HEK293T (cell line): ENCODE data around the gene RTN4IP1.

ENCODE experiments used
- CTCF ChIA-PET: fragments of 350-600 bp; formaldehyde crosslinking; extraction: SDS; loops from one replicate; lab custom pipeline; 2021; ENCODE audit warnings: antibody characterized with exemption, inconsistent platforms; lab: Yijun Ruan, JAX
- POLR2A ChIA-PET: fragments of 350-600 bp; formaldehyde crosslinking; extraction: SDS; loops from one replicate; lab custom pipeline; 2020; ENCODE audit warnings: antibody characterized with exemption, inconsistent platforms; lab: Yijun Ruan, JAX
- DNase-seq: peaks from one replicate; pipeline ENCODE4 v3.0.0; 2012; ENCODE audit warnings: mixed read lengths; ENCODE audit errors: extremely low spot score
- ARNT ChIP-seq: fragments of 450-650 bp; IDR thresholded peaks from 2 replicates; pipeline ENCODE4 v1.6.1; 2017; ENCODE audit warnings: mild to moderate bottlenecking
- BHLHE40 ChIP-seq: fragments of 450-650 bp; IDR thresholded peaks from 2 replicates; pipeline ENCODE4 v1.6.1; 2016; ENCODE audit warnings: mild to moderate bottlenecking, moderate library complexity, borderline replicate concordance
- CTBP1 ChIP-seq: fragments of 450-650 bp; IDR thresholded peaks from 2 replicates; pipeline ENCODE4 v1.6.1; 2016; ENCODE audit warnings: borderline replicate concordance
- ELF4 ChIP-seq: fragments of 450-650 bp; IDR thresholded peaks from 2 replicates; pipeline ENCODE4 v1.6.1; 2017; ENCODE audit warnings: antibody characterized with exemption
- FOXA1 ChIP-seq: fragments of 450-650 bp; IDR thresholded peaks from 2 replicates; pipeline ENCODE4 v1.6.1; 2016; ENCODE audit warnings: mild to moderate bottlenecking
- FOXK2 ChIP-seq: fragments of 450-650 bp; IDR thresholded peaks from 2 replicates; pipeline ENCODE4 v1.6.1; 2016; ENCODE audit warnings: mild to moderate bottlenecking
- FOXM1 ChIP-seq: fragments of 450-650 bp; IDR thresholded peaks from 2 replicates; pipeline ENCODE4 v1.6.1; 2017; ENCODE audit warnings: mild to moderate bottlenecking, borderline replicate concordance
- HDGF ChIP-seq: fragments of 450-650 bp; IDR thresholded peaks from 2 replicates; pipeline ENCODE4 v1.6.1; 2017; ENCODE audit warnings: antibody characterized with exemption, borderline replicate concordance
- L3MBTL2 ChIP-seq: fragments of 450-650 bp; conservative IDR thresholded peaks from 2 replicates; pipeline ENCODE4 v1.6.1; 2016; ENCODE audit warnings: mild to moderate bottlenecking
- LEF1 ChIP-seq: fragments of 450-650 bp; IDR thresholded peaks from 2 replicates; pipeline ENCODE4 v1.6.1; 2017; ENCODE audit warnings: mild to moderate bottlenecking, borderline replicate concordance
- NFRKB ChIP-seq: fragments of 450-650 bp; IDR thresholded peaks from 2 replicates; pipeline ENCODE4 v1.6.1; 2016; ENCODE audit warnings: mild to moderate bottlenecking, moderate library complexity
- SP1 ChIP-seq: fragments of 450-650 bp; IDR thresholded peaks from 2 replicates; pipeline ENCODE4 v1.6.1; 2017
- SUZ12 ChIP-seq: fragments of 450-650 bp; IDR thresholded peaks from 2 replicates; pipeline ENCODE4 v1.6.1; 2016; ENCODE audit warnings: mild to moderate bottlenecking
- TARDBP ChIP-seq: fragments of 450-650 bp; IDR thresholded peaks from 2 replicates; pipeline ENCODE4 v1.6.1; 2016
- ZNF384 ChIP-seq: fragments of 450-650 bp; IDR thresholded peaks from 2 replicates; pipeline ENCODE4 v1.6.1; 2016
- TF ChIP-seq, protein P1 (sequence below): fragments of 450-650 bp; IDR thresholded peaks from 2 replicates; pipeline ENCODE4 v1.6.1; 2016

RTN4IP1 gene, protein sequence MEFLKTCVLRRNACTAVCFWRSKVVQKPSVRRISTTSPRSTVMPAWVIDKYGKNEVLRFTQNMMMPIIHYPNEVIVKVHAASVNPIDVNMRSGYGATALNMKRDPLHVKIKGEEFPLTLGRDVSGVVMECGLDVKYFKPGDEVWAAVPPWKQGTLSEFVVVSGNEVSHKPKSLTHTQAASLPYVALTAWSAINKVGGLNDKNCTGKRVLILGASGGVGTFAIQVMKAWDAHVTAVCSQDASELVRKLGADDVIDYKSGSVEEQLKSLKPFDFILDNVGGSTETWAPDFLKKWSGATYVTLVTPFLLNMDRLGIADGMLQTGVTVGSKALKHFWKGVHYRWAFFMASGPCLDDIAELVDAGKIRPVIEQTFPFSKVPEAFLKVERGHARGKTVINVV

DNA sequence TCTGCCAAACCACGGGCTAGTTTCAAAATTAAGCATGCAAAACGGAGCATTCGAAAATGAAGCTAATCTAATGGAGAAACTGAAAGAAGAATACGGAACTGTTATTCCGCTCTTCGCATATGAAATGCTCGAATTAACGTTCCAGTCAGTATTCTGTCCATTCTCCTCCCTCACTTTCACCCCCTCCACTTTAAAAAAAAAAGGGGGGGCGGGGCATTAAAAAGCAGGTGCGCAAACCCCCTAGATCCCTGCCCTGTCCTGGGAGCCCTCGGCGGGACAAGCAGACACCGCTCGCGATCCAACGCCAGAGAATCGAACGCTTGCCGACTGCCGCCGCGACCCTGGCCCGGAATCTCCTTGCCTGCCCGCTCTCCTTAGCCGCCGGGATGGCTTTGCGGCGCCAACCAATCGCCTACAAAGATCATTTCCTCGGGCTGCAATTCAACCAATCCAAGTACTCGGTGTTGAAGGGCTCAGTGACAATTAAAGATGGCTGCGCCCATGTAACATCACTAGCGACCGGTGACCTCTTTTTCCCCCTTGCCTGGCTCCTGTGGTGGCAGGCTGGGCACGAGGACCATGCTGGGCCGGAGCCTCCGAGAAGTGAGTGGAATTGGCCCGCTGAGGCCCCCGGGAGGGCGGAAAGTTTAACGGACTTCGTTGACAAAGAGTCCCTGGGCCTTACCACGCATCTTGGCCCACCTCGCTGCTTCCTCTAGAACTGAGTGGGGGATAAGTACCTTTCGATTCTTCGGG is at the start of gene RTN4IP1, which contains the start of gene QRSL1:
Gene RTN4IP1, minus strand, starts transcription at position 396 of the 756 bp plus-strand sequence. CDS start 477 bp downstream, outside the sequence.
Gene QRSL1, plus strand, starts transcription at position 476 of the 756 bp plus-strand sequence. Its CDS starts 104 bp downstream, at position 580.
- CTCF ChIA-PET, result no interaction called here
- TF ChIP-seq NFRKB (peak; percentile 68), L3MBTL2 (peak; percentile 56; the same call in 1 of the 2 replicates), ELF4 (0 out of 2 replicates have a peak, but pooled peaks have one; percentile 26), ZNF384 (peak; percentile 72; the same call in 1 of the 2 replicates), BHLHE40 (no peak)
- POLR2A ChIA-PET, result no interaction called here

DNA sequence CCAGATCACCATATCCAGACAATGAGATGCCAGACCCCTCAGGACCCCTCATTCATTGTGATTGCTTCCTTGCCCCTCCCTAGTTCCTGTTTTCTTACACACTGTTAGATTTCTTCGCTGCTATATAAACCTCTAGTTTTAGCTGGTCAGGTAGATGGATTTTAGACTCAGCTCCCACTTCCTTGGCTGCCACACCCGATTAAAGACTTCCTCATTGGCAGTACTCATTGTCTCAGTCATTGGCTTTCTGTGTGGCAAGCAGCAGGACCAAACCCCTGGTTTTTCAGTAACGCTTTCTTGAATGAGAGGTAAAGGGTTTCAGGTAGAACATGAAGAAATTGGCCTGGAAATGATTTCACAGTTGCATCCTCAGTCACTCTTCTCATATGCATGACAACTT is 48.0 kb upstream of the RTN4IP1 start:
- ChIA-PET POLR2A (no interaction called here), CTCF (no interaction called here)
- TF ChIP-seq LEF1 (no peak), ELF4 (no peak), SUZ12 (no peak), ZNF384 (no peak)

More for the DNA sequence above, at the start of gene RTN4IP1, which contains the start of gene QRSL1:
- peak; percentile 95 for DNase-seq

DNA sequence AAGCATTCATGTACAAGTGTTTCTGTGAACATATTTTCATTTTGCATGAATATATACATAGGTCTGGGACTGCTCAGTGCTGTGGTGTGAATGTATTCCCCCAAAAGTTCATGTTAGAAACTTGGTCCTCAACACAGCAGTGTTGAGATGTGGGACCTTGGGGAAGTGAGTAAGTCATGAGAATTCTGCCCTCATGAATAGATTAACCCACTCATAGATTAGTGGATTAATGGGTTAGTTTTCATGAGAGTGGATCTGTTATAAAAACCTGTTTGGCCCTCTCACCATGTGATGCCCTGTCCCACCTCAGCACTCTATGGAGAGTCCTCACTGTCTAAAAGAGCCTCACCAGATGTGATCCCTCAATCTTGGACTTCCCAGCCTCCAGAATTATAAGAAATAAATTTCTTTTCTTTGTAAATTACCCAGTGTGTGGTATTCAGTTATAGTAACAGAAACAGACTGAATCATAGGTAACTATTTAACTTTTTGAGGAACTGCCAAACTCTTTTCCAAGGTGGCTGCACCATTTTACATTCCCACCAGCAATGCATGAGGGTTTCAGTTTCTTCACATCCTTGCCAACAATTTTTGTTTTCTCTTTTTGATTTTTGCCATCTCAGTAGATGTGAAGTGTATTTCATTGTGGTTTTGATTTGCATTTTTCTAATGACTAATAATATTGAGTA is 45.4 kb upstream of the RTN4IP1 start:
- TF ChIP-seq SUZ12 (no peak), BHLHE40 (no peak), NFRKB (no peak), FOXA1 (no peak), ELF4 (no peak), FOXM1 (no peak), HDGF (no peak), ARNT (no peak), SP1 (no peak), CTBP1 (no peak), L3MBTL2 (no peak), TARDBP (no peak), FOXK2 (no peak), LEF1 (no peak), ZNF384 (no peak)
- TF ChIP-seq, protein P1, sequence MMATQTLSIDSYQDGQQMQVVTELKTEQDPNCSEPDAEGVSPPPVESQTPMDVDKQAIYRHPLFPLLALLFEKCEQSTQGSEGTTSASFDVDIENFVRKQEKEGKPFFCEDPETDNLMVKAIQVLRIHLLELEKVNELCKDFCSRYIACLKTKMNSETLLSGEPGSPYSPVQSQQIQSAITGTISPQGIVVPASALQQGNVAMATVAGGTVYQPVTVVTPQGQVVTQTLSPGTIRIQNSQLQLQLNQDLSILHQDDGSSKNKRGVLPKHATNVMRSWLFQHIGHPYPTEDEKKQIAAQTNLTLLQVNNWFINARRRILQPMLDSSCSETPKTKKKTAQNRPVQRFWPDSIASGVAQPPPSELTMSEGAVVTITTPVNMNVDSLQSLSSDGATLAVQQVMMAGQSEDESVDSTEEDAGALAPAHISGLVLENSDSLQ, result no peak
- no peak for DNase-seq
- ChIA-PET POLR2A (no interaction called here), CTCF (no interaction called here)

More for the DNA sequence above, 48.0 kb upstream of the RTN4IP1 start:
- no peak for DNase-seq

DNA sequence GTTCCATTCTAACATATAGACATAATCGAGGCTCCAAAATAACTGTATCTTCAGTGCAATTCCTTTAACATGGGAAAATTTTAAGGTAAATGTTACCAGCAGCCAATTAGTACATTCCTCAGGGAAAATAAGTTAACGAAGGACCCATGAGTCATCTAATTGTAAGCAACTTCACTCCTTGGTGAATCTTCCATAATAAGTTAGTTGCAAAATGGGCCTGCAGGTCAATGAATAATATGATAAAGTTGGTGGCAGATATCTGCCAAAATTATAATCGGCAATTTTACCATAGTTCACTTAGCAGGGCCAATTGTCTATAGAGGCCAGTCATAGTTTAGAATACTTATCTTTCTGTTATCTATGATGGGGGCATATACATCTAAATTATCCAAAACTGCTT is 42.4 kb upstream of the RTN4IP1 start:
- POLR2A ChIA-PET, result no interaction called here
- TF ChIP-seq, protein P1, result no peak
- TF ChIP-seq SUZ12, result no peak
- TF ChIP-seq ZNF384, result no peak
- TF ChIP-seq NFRKB, result no peak
- no peak for TF ChIP-seq FOXM1
- TF ChIP-seq LEF1, result no peak
- TF ChIP-seq BHLHE40, result no peak
- TF ChIP-seq HDGF, result no peak
- TF ChIP-seq ARNT, result no peak
- CTCF ChIA-PET, result no interaction called here
- DNase-seq, result no peak

DNA sequence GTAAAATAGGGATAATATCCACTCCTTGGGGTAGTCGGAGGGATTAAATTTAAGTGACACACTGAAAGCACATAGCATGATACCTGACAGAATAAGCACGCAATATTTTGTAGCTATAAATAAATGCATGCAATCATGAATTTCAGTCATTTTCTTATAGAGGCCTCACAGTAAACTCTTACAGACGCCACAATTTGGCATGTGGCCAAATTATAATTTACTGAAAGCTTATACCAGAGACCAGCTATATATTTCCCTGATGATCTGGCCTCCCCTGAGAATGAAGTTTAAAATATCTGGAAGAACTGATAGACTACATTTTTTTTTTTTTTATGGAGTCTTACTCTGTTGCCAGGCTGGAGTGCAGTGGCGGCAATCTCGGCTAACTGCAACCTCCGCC is 40.9 kb upstream of the RTN4IP1 start:
- no peak for DNase-seq
- CTCF ChIA-PET, result no interaction called here
- TF ChIP-seq NFRKB (no peak), ARNT (no peak)
- POLR2A ChIA-PET, result no interaction called here

DNA sequence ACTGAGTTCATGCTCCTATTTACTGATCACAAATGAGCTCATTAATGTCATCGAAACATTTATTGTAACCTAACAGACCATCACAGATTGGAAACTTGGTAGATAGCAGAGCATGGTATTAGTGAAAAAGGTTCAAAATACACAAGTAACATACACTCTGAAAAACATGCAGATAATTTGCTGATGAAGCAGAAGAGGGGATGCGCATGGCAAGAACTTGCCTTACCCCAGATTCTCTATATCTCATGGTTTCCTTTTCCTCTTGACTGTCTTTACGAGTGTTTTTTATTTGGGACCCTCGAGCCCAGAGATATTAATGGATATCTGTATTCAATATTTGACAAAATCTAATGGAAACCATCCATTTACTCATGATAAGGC is 37.7 kb upstream of the RTN4IP1 start:
- no peak for DNase-seq
- TF ChIP-seq L3MBTL2, result no peak
- TF ChIP-seq LEF1, result no peak
- TF ChIP-seq NFRKB, result no peak
- no peak for TF ChIP-seq FOXK2
- TF ChIP-seq BHLHE40, result no peak
- TF ChIP-seq TARDBP, result no peak
- no peak for TF ChIP-seq SUZ12
- TF ChIP-seq CTBP1, result no peak
- TF ChIP-seq ZNF384, result no peak
- no peak for TF ChIP-seq HDGF
- TF ChIP-seq FOXM1, result no peak
- no peak for TF ChIP-seq ELF4
- TF ChIP-seq, protein P1, result no peak
- TF ChIP-seq ARNT, result no peak
- no peak for TF ChIP-seq FOXA1
- ChIA-PET CTCF (no interaction called here), POLR2A (no interaction called here)
